Endothelial cell of umbilical vein (primary cell): Measurements from ENCODE around the gene SLC2A4. TPM values are rescaled to one million over a fixed set of nuclear protein-coding genes. Genes with fewer than 3 reads are reported as not detected.

Experiments used
- BruUV-seq: library from RNA; stranded (reverse); fragments of 400-500 nt; replicated peaks from 2 replicates; lab custom pipeline; 2021; lab: Mats Ljungman, UMichigan
- CTCF ChIA-PET: fragments of 300-600, 350-600 bp; sonication (Branson Sonifier 250); formaldehyde crosslinking; loops from one replicate; lab custom pipeline; 2021; ENCODE audit warnings: antibody characterized with exemption, inconsistent platforms; lab: Charles Lee
- POLR2A ChIA-PET: fragments of 300-600, 350-600 bp; sonication (Branson Sonifier 250); formaldehyde crosslinking; loops from one replicate; lab custom pipeline; 2021; ENCODE audit warnings: antibody characterized with exemption, inconsistent platforms; lab: Charles Lee
- DNase-seq: peaks from one replicate; pipeline ENCODE4 v3.0.0-alpha.2; 2011; ENCODE audit warnings: low read depth, low spot score
- FAIRE-seq: peaks from 2 replicates; lab custom pipeline; 2011; peaks lifted over from hg19 to GRCh38; lab: Jason Lieb, UNC
- H2AFZ ChIP-seq: 2 replicates; pipeline ENCODE4 v1.6.0; 2012; ENCODE audit warnings: low read depth, low read length, control low read depth, inconsistent platforms
- H3K27ac ChIP-seq: 2 replicates; pipeline ENCODE4 v1.5.1; 2011; ENCODE audit warnings: low read depth, mild to moderate bottlenecking, control low read depth, low read length, moderate library complexity; ENCODE audit not compliant: insufficient read depth
- H3K27me3 ChIP-seq, 2 experiments: 2 replicates each; pipeline versions ENCODE4 v1.6.0 to v1.6.1; 2011; ENCODE audit warnings: low read length in 2 of 2, mixed read lengths in 1 of 2; ENCODE audit not compliant: control insufficient read depth in 2 of 2, insufficient read depth in 2 of 2
- H3K36me3 ChIP-seq, 2 experiments: 2 replicates in 1 of 2; 3 replicates in 1 of 2; pipeline ENCODE4 v1.5.1; 2011; ENCODE audit warnings: low read length in 2 of 2, mild to moderate bottlenecking in 1 of 2, moderate library complexity in 1 of 2; ENCODE audit not compliant: control insufficient read depth in 2 of 2, insufficient read depth in 2 of 2; ENCODE audit errors: extremely low read depth in 1 of 2
- H3K4me1 ChIP-seq: 3 replicates; pipeline ENCODE4 v1.5.1; 2011; ENCODE audit warnings: mild to moderate bottlenecking, low read length; ENCODE audit not compliant: control insufficient read depth, insufficient read depth; ENCODE audit errors: extremely low read depth
- H3K4me2 ChIP-seq: 2 replicates; pipeline ENCODE4 v1.6.1; 2011; ENCODE audit warnings: low read length, control low read depth, mixed read lengths; ENCODE audit not compliant: insufficient read depth
- H3K4me3 ChIP-seq, 3 experiments: fragments of 200-600 bp in 1 of 3; sonication (generic), shearing (Covaris generic) in 1 of 3; replicated peaks in 1 of 3; 2 replicates each; pipeline ENCODE4 v1.5.1; 2011 to 2016; ENCODE audit warnings: control low read depth in 3 of 3, low read length in 3 of 3, mild to moderate bottlenecking in 2 of 3, inconsistent platforms in 1 of 3, low read depth in 1 of 3, moderate library complexity in 1 of 3; ENCODE audit not compliant: insufficient read depth in 1 of 3
- H3K79me2 ChIP-seq: 2 replicates; pipeline ENCODE4 v1.6.0; 2012; ENCODE audit warnings: low read length, inconsistent platforms; ENCODE audit not compliant: control insufficient read depth, insufficient read depth
- H3K9ac ChIP-seq: replicated peaks from 2 replicates; pipeline ENCODE3; 2011; ENCODE audit warnings: low read length, control low read depth; ENCODE audit not compliant: insufficient read depth; ENCODE audit errors: extremely low read depth
- H3K9me1 ChIP-seq: replicated peaks from 3 replicates; pipeline ENCODE4 v1.6.0; 2011; ENCODE audit warnings: mild to moderate bottlenecking, low read length; ENCODE audit not compliant: control insufficient read depth, insufficient read depth; ENCODE audit errors: extremely low read depth
- H3K9me3 ChIP-seq: replicated peaks from 2 replicates; pipeline ENCODE4 v1.5.1; 2012; ENCODE audit warnings: low read length, inconsistent platforms; ENCODE audit not compliant: control insufficient read depth, insufficient read depth
- H4K20me1 ChIP-seq: replicated peaks from 2 replicates; pipeline ENCODE3; 2011; ENCODE audit warnings: mild to moderate bottlenecking, low read length; ENCODE audit not compliant: control insufficient read depth, insufficient read depth; ENCODE audit errors: extremely low read depth
- EZH2 ChIP-seq: IDR thresholded peaks from 2 replicates; pipeline ENCODE4 v1.6.1; 2012; ENCODE audit warnings: borderline replicate concordance, low read depth, mild to moderate bottlenecking, moderate library complexity, low read length, inconsistent platforms; ENCODE audit not compliant: severe bottlenecking
- FOS ChIP-seq: IDR thresholded peaks from 2 replicates; pipeline ENCODE4 v1.6.1; 2011; ENCODE audit warnings: mild to moderate bottlenecking, low read length, moderate library complexity, borderline replicate concordance; ENCODE audit not compliant: insufficient read depth
- JUN ChIP-seq: IDR thresholded peaks from 2 replicates; pipeline ENCODE4 v1.6.1; 2011; ENCODE audit warnings: borderline replicate concordance, low read depth; ENCODE audit not compliant: insufficient read length, insufficient read depth
- POLR2A ChIP-seq: IDR thresholded peaks from 2 replicates; pipeline ENCODE4 v1.6.1; 2012; ENCODE audit warnings: low read depth, mild to moderate bottlenecking, control low read depth, low read length
- POLR2AphosphoS5 ChIP-seq: IDR thresholded peaks from 2 replicates; pipeline ENCODE4 v1.6.1; 2012; ENCODE audit warnings: low read depth, mild to moderate bottlenecking, control low read depth, low read length, moderate library complexity; ENCODE audit not compliant: insufficient read depth
- dilution Hi-C: fragments of 300-500 bp; cut with MboI; formaldehyde crosslinking; loops from one replicate; pipeline ENCODE4 v1.15.0; 2019; ENCODE audit warnings: low sequenced_read_pairs; ENCODE audit not compliant: extremely low pct_ligation_motif_present
- intact Hi-C: fragments of 100-400 bp; cut with micrococcal nuclease; formaldehyde crosslinking; loops from one replicate; pipeline ENCODE4 v1.10.0; 2022
- polyA plus RNA-seq, 4 experiments: library from polyadenylated mRNA; depleted of rRNA in 3 of 4; stranded (reverse) in 3 of 4; unstranded in 1 of 4; fragments of >200 nt; gene quantifications; 2 replicates each; pipeline versions ENCODE4 v1.2.1 to v1.2.3, GENCODE V29; 2011 to 2012; ENCODE audit warnings: missing spikeins in 1 of 4
- total RNA-seq: library from RNA; stranded (reverse); gene quantifications from 2 replicates; pipeline ENCODE4 v1.2.3, GENCODE V29; 2021

SLC2A4 gene
- total and polyA plus RNA-seq, 2 donors (not counting 3 experiments of a cell fraction or from before 2014, with no cell fraction given), result 0.12 TPM; not detected in 1

- TF ChIP-seq POLR2AphosphoS5 (peak; percentile 40), POLR2A (peak; percentile 30), FOS (no peak), EZH2 (no peak), JUN (no peak)
- Histone ChIP-seq H3K36me3 (peaks cover 33 to 51% of the 10 kb centered on the region in 2 experiments), H3K27me3 (no peaks in the 10 kb centered on the region), H3K4me2 (peak overlapping the region; percentile 60), H3K9me1 (no peaks in the 10 kb centered on the region), H3K79me2 (peaks cover 32% of the 10 kb centered on the region), H3K9ac (peak overlapping the region; percentile 49), H4K20me1 (peaks cover 4% of the 10 kb centered on the region), H3K4me1 (peaks cover 35% of the 10 kb centered on the region), H2AFZ (no peak overlapping the region), H3K27ac (peak overlapping the region; percentile 65), H3K4me3 (peak overlapping the region in 2 of 3 experiments; percentile 64 to 87), H3K9me3 (no peaks in the 10 kb centered on the region)
- no peak for DNase-seq
- intact Hi-C loops, result no loop called here
- ChIA-PET CTCF (interaction anchor here (0.7 to 1.8 kb wide), 6 partner anchors 15 to 268 kb away, joined by 3 to 10 read pairs (median 4); partner anchors contain the start of genes NEURL4 and SLC2A4), POLR2A (interaction anchor here (1.0 kb wide), 1 partner anchor 15 kb away, joined by 3 read pairs; the partner anchor contains the start of gene NEURL4)
- dilution Hi-C loops, result no loop called here
- no peak for FAIRE-seq
- BruUV-seq, result TSS peak; percentile 48
Measured at GRCh38 chr17:7313890-7314718, 32.6 kb downstream of the SLC2A4 start.
